Stimulated activated CD4-positive, alpha-beta T cell treated with anti-CD3 and anti-CD28 coated beads, Interleukin-1b, Interleukin-23, amount 100 ng/mL, for 24 hours (primary cell): ENCODE measurements around the gene DYNC2LI1.

Experiments used
- DNase-seq, 4 experiments: peaks; one replicate each; pipeline ENCODE4 v3.0.0-alpha.2; 2020; ENCODE audit warnings: low read depth in 4 of 4, low spot score in 1 of 4

The DYNC2LI1 gene

GRCh38 chr2:43762286-43762685 lies 11.6 kb upstream of the DYNC2LI1 start:
- DNase-seq: no peak

DNA sequence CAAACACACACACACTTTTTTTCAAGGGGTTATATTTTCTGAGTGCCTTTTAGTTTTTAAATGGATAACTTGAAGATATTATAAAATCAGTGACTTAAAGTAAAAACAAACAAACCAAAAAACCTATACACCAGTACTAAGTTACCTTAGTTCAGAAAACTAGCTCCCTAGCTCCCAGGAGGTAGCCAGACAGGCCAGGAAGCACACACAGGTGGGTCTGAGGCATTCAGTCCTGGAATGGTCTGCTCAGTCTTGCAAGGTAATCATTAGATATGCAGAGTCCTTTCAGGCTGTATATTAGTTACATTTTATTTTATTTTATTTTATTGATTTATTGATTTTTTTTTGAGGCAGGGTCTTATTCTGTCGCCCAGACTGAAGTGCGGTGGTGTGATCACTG lies 10.7 kb upstream of the DYNC2LI1 start:
- DNase-seq: no peak

GRCh38 chr2:43764086-43764705 lies 9.6 kb upstream of the DYNC2LI1 start:
- DNase-seq: no peak

GRCh38 chr2:43766006-43766405 lies 7.8 kb upstream of the DYNC2LI1 start:
- no peak for DNase-seq

DNA sequence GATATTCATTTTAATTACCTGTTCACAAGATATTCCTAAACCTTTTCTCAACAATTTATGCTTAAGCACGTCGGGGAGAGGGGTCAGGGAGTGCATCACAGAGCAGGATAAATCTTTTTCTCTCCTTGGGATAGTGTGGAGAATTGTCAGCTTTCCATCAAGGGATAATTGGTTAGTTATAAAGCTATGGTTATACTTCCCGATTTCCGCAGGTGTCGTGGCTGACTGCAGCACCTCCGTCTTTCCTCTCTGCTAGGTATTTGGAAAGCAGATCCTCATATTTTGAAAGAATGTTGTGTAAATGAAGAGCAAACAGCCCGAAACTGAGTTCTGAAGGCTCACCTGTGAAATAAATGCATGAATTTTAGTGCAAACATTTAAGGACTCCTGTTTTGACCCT lies 778 bp downstream of the DYNC2LI1 start:
- DNase-seq: no peak

- no peak for DNase-seq
Observed at GRCh38 chr2:43776324-43776723, 2.5 kb downstream of the DYNC2LI1 start.

GRCh38 chr2:43777306-43777926 lies 3.6 kb downstream of the DYNC2LI1 start:
- DNase-seq: no peak

DNA sequence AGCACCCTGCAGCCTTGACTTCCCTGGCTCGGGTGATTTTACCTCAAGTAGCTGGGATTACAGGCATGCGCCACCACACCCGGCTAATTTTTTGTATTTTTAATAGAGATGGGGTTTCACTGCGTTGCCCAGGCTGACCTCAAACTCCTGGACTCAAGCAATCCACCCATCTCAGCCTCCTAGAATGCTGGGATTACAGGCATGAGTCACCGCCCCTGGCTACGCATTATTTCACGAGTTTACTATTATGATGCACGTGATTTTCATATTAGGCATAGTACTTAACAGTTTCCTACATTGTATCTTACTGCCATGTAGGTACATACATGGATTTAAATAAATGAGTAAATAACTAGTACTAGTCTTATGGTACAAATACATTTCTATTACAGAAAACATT lies 4.4 kb downstream of the DYNC2LI1 start:
- DNase-seq: no peak

GRCh38 chr2:43787895-43788294 lies 14.1 kb downstream of the DYNC2LI1 start:
- no peak for DNase-seq

DNA sequence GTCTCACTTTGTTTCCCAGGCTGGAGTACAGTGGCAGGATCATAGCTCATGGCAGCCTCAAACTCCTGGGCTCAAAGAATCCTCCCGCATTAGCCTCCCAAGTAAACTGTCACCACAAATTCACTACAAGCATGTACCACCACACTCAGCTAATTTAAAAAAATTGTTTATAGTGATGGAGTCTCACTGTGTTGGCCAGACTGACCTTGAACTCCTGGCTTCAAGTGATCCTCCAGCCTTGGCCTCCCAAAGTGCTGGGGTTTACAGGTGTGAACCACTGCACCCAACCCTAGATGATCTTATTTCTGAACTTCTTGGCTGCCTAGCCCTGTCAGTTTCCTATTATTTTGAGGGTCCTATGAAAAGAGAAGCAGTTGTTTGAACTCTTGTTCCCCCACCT lies 14.8 kb downstream of the DYNC2LI1 start:
- no peak for DNase-seq

DNA sequence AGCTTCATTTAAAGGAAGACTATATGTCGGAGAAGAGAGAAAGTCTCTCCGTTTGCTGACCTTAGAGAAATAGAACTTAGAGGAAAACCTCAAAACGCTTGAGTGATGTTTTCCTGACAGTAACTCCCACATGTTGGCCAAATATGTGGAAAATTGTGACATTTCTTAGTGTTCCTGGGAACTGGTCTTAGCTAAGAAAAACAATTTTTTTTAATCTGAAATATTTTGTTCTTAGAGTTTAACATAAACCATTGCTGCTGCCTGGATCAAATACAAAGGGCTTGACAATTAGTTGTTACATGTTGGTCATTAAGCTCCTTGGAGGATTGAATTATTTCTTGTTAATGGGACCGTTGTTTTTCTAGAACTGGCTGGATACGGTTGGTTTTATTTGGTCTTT lies 16.3 kb downstream of the DYNC2LI1 start:
- DNase-seq: no peak

DNA sequence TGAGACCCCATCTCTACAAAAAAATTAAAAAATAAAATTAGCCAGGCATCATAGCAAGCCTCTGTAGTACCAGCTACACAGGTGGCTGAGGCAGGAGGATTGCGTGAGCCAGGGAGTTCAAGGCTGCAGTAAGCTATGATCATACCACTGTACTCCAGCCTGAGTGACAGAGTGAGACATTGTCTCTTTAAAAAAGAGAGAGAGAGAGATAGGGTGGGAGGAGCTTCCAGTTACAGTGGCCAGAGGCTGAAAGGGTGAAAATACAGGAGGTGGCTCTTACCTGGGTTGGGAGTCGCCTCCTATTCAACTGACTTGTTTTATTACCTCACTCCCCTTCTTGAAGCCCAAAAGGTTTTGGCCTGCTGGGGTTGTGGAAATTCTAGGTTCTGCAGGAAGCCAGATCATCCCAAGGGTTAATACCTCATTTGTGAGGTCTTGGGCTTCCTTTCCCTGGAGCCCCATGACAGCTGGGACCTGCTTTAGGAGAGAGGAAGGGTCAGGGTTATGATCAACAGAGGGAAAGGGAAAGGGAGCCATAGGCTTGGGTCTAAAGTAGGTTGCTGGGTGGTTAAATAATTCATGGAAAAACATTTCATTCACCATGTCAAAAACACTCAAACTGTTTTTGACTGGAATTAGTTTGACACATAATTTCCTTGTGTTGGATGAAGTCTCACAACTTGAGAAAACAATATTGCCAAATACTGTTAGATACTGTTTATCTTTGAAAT lies 17.4 kb downstream of the DYNC2LI1 start:
- DNase-seq: no peak

DNA sequence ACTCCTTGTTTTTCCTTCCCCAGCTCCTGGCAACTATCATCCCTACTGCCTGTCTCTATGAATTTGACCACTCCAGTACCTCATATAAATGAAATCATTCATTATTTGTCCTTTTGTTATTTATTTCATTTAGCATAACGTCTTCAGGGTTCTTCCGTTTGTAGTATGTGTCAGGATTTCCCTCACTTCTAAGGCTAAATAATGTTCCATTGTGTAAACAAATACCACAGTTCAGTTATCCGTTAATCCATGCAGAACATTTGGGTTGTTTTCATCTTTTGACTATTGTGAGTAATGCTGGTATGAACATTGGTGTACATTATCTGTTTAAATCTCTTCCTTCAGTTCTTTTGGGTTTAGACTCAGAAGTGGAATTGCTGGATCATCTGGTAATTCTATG lies 18.8 kb downstream of the DYNC2LI1 start:
- DNase-seq: no peak

DNA sequence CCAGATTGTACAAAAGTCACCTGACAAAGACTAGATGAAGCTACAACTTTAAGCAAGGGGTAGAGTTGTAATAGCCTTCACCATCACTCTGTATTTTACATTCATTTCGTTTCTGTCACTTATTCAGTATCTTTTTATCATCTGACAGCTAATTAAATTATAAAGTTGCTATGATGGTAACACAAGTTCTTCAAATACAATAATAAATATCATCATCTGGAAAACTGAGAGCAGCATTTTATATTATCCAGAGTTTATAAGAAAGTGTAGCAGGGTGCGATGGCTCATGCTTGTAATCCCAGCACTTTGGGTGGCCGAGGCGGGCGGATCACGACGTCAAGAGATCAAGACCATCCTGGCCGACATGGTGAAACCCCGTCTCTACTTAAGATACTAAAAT lies 21.1 kb downstream of the DYNC2LI1 start:
- no peak for DNase-seq

- DNase-seq: no peak
Observed at GRCh38 chr2:43796206-43796605, 22.4 kb downstream of the DYNC2LI1 start.

- no peak for DNase-seq
Observed at GRCh38 chr2:43798300-43798699, 24.5 kb downstream of the DYNC2LI1 start.

DNA sequence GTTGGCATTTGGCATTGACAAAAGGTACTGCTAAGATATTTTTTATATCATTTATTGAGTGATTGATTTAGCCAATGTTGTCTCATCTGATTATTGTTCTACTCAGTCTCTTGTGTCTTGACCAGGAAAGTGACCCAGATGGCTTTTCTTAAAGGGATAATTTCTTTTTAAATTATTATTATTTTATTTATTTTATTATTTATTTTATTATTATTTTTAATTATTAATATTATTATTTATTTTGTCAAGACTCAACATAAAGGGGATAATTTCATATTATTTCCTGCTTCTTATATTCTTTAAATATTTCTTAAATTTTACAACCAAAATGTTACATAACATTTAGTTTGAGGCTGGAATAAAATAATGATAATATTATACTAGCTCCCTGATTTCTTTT lies 27.1 kb downstream of the DYNC2LI1 start:
- no peak for DNase-seq

- DNase-seq: no peak
Observed at GRCh38 chr2:43802135-43802534, 28.3 kb downstream of the DYNC2LI1 start.

GRCh38 chr2:43803113-43803512 lies 29.3 kb downstream of the DYNC2LI1 start:
- DNase-seq: no peak

DNA sequence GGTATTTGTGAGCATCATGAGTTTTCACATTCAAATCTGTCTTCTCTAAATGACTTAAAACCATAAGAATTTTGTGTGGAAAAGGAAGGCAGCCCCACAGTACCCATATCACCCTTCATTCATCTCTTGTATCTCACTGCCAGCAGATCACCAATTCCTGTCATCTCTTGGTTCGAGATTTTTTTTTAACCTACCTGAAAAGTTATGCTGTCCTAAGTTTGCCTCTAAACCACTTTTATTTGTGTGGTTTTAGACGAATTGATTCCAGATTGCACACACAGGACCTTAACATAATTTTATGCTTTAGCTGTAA lies 32.8 kb downstream of the DYNC2LI1 start:
- DNase-seq: no peak

DNA sequence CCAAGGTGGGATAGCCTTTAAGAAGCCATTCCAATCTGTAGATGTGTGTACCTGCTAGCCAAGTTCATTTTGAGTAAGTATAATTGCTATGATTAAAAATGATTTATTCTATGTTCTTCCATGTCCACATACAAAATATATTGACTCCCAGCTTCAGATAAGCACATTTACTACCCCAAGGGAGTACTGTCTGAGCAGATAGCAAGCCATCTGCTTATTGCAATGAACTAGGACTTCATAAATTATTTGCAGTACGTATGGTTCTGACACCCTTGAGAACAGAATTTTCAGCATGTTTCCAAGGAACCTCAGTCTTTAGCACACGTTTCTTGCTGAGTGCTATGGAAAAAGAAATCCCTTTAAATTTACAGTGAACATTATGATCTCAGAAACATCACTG lies 36.6 kb downstream of the DYNC2LI1 start:
- DNase-seq: no peak

DNA sequence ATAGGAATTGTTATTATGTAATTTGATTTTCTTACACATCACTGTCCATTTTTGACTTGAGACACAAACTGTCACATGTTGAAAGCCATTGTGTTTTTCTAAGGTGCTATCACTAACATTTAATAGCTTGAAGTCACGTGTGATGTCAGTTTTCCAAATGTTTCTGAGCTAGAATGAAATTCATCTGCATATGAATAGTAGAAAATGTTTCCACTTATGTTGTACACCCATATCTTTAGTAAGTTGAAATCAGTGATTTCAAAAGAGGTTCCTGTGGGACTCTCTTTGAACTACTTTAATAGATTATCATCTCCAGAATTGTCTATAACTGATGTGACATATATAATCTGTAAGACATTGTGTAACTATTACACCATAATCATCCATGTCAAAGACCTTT lies 37.0 kb downstream of the DYNC2LI1 start:
- DNase-seq: no peak

- DNase-seq: no peak
Observed at GRCh38 chr2:43812006-43812405, 38.2 kb downstream of the DYNC2LI1 start.
